ENCODE data around the gene CNTNAP2.
"Not testable (repeated sequence)": the region's sequence is repeated elsewhere in the genome, so short reads cannot be mapped to it uniquely, and the experiment has no call there.

The CNTNAP2 gene

DNA sequence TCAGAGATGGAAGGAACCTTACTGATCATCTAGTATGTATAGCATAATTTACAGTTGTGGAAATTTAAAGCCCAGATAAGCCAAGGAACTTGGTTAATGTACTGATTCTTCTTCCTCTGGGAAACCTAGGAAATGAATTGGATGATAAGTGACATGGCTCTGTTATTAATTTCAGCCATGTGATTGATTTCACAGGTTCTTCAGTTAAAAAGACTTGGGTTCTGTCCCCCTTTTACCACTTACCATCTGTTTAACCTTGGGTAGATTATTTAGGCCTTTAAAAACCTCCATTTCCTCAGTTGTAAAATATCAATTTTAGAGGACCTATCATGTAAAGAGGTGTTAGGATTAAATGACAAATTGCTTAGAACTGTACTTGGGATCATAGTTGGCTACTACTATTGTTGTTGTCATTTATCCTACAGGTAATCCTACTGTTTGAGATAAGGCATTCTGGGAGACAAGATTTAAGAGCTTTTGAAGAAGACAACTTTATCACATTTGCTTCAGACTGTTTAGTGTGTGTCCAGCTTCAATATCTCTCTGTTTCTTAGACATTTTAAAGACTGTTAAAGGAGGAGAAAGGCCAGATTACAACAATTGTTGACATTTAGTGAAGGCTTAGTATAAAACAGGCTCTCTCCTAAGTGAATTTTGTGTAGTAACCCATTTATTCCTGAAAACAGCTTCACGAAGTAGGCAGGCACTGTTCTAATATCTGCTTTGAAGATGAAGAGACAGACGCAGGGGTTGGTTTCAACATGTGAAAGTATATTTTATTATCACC is 1476.9 kb downstream of the CNTNAP2 start:
- no peak for DNase-seq

DNA sequence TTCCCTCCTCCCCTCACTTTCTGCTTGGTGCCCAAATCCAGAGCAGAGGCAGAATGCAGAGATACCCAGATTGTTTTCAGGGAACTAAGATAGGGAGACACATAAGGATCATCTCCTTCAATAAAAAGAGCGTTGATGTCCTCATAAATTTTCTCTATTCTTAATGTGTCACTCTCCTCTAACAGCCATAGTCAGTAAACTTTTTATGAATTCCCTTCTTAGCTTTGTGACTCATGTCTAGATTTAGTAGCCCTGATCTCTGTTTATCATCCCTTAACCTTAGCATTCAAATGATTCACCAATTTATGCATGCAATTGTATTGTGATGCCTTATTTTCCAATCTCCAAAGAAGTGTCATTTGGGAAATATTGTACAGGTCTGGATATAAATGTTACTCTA is 1478.4 kb downstream of the CNTNAP2 start:
- DNase-seq: no peak

DNA sequence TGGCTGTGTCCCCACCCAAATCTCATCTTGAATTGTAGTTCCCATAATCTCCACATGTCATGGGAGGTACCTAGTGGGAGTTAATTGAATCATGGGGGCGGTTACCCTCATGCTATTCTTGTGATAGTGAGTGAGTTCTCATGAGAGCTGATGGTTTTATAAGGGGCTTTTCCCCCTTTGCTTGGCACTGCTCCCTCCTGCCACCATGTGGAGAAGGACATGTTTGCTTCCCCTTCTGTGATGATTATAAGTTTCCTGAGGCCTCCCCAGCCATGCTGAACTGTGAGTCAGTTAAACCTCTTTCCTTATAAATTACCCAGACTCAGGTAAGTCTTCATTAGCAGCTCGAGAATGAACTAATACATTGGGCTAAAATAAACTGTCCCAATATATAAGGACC is 1482.1 kb downstream of the CNTNAP2 start:
- not testable (repeated sequence) for DNase-seq

DNA sequence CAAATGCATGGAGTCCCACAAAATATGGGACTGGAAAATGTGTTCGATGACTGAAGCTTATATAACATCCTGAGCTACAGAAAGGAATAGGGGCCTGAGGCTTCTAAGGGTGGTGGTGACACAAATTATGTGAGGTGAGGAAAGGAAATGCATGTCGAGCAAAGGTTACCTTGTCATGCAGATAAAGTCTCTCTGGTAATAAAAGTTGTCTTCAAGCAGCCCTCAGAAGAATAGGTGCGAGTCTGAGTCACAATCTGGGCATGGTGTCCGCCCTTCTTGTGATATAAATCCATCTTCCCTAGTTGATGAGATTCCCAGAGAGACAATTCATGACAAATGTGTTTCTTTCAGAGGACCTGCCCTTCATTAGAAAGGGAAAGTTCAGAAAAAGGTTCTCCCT is 1488.7 kb downstream of the CNTNAP2 start:
- no peak for DNase-seq

DNA sequence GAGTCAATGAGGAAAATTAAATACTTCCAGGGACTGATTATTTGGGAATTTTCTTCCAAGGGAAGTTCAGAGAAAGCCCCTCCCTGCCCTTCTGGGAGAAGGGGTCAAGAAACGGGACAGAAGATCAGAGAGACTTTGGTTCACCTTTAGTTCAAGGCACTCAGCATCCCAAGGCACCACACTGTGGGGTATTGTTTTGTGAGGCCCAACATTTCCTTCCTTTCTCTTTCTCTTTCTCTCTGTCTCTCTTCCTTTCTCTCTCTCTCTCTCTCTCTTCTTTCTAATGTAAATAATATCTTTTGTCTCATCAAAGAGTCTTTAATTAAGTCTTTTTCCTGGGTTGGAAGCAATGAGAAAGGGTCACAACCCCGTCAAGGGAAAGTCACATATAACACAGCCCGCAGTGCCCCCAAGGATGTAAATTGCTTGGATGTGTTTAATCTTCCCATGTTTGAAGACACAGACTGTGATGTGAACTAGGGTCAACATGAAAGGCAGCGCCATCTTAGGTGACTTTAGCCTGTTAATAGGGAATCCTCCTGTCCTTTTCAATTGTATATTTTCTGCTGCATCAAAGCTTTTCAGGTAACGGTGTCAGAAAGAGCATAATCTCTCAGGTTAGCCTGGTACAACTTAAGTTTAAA is 1490.7 kb downstream of the CNTNAP2 start:
- DNase-seq: no peak

DNA sequence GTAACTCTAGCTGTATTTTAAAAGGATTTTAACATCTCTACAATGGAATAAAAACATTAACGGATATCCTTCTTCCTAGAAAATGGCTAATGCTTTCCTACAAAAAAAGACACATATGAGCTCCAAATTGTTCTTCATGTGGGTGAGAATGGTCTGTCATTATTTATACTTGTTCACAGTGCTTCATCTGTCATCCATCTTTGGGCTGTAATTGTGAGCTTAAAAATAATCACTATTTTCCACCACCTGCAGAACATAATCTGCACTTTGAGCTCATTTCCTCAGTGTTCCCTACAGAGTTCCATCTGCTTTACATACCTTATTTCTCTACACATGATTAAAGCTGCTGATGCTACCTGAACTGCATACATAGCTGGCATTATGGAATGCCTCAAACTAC is 1494.8 kb downstream of the CNTNAP2 start:
- peak in 1 of 2 experiments; percentile 4 for DNase-seq

DNA sequence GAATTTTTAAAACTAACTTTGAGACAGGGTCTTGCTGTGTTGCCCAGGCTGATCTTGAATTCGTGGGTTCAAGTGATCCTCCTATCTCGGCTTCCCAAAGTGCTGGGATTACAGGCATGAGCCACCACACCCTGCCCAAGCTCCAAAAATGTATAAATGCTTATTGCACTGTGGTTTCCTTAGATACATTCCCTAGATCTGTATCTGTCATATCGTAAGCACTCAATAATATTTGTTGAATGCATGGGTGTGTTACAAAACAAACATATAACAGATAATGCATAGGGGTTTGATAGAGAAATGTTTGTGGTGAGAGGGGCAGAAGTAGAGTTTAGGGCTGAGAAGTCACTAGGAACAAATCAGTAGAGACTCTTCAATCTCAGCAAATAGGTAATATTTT is 1518.7 kb downstream of the CNTNAP2 start:
- no peak for DNase-seq

DNA sequence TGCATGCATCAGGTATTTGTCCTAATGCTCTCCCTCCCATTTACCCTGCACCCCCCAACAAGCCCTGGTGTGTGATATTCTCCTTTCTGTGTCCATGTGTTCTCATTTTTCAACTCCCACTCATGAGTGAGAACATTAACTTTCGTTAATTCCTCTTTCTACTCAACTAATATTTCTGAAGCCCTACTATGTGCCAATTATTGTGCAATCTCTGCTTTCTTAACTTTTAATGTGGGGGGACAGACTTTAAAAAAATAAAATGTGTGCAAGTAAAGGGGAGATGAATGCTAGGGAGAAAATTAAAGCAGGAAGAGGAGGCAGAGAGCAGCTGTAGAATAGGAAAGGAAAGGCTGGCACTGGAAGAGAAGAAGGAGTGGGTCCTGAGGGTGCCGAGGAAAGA is 1520.0 kb downstream of the CNTNAP2 start:
- no peak for DNase-seq

DNA sequence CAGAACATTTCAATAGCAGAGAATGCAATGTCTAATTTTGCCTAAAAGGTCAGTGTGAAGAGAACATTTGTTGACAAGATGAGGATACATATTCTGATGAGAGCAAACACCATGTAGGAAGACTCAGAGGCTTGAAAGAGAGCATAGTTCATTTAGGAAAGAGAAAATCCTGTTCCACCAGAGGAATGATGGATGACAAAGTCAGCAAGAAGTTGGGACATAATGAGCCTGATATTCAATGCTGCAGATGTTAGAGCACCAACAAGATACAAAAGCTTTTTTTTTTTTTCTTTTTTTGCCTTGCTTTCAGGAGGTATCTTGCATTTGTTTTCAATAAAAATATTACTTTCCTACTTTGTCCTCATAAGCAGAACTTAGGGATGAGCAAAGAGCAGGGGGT is 1522.0 kb downstream of the CNTNAP2 start:
- no peak for DNase-seq

DNA sequence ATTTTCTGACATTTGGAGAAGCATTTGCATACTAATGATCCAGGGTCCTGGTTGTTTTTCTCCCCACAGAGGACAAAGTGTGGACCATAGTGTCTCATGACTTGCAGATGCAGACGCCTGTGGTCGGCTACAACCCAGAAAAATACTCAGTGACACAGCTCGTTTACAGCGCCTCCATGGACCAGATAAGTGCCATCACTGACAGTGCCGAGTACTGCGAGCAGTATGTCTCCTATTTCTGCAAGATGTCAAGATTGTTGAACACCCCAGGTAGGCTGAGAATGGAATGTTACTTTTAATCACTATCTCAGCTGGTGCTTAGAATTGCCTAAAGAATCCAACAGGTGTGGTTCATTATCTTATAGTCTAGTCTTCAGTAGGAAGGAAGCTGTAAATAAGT is 1522.4 kb downstream of the CNTNAP2 start:
- no peak for DNase-seq

DNA sequence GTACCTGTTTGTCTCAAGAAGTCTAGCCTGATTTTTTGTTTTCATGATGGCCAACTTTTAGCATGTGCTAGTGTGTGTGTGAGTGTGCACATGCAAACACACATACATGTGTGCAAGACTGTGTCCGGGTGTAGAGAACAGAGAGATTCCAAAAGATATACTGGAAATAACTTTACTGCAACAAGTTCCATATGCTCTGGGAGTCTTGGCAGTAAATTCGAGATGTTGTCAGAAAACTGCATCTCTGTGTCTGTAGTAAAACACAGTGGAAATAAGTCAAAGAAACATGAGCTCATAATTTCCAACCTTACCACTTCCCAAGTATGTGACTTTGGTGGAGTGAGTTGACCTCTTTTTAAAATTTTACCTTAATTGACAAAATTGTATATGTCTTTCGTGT is 1523.2 kb downstream of the CNTNAP2 start:
- no peak for DNase-seq

DNA sequence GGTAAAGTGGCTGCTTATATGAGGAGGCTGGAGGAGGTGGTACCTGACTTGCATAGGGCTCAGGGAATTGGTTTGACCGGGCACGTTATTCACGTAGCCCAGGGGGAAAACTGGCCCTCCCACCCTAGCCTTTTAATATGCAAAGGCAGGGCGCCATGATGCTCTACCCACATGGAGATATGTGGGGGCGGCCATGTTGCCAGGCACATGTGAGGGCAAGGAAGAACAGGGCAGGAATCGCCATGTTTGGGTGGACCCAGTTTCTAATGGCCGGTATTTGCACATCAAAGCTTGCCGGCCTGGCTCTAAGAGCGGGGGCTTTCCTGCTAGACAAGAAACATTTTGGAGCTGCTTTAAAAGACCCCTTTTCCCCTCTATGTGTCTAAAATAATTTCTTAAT is 1524.2 kb downstream of the CNTNAP2 start:
- DNase-seq: no peak

DNA sequence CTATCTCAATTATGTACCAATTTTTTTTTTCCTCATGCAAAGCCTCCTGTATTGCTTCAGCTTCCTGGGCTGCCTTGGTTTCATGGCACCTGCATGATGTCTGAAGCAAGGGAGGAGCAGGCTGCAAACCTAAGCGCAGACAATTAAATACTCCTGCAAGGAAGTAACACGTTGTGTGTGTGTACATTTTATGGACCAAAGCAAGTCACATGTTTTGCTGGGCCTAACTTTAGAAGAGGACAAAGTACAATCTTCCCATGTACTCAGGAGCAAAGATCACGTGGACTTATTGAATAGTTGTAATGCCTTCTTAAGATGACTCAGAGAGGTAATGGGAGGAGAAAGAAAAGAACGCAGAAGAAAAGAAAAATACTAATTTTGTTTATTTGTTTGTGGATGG is 1530.0 kb downstream of the CNTNAP2 start:
- DNase-seq: no peak

DNA sequence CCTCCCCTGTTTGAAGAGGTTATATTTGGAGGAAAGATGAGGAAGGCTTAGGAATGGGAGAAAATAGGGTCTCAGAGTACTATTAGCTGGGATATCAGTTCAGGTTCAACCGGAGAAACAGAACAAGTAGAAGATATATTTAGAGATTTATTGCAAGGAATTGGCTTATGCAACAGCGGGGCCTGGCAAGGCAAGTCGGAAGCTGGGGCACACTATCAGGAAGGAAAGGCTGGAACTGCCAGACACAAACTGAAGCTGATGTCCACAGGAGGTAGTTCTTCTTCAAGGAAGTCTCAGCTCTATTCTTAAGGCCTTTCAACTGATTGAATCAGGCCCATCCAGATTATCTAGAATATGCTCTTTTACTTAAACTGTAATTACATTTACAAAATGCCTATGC is 1534.4 kb downstream of the CNTNAP2 start:
- no peak for DNase-seq

DNA sequence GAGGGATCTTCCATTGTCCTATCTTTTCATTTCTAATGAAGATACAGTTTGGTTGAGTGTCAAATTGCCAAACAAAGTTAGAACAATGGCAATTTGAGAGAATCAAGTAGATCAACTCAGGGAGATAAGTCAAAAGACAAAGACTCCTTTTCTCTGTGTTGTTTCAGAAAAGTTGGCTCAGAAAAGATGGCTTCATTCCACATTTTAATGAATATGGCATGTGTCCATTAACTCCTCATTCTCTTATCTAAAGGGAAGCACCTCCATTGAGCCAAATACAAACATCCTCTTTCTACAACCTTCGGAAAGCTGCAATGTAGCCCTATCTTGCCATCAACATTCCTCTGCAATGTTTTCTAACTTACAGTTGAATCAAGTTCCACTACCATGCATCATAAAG is 1535.0 kb downstream of the CNTNAP2 start:
- no peak for DNase-seq

DNA sequence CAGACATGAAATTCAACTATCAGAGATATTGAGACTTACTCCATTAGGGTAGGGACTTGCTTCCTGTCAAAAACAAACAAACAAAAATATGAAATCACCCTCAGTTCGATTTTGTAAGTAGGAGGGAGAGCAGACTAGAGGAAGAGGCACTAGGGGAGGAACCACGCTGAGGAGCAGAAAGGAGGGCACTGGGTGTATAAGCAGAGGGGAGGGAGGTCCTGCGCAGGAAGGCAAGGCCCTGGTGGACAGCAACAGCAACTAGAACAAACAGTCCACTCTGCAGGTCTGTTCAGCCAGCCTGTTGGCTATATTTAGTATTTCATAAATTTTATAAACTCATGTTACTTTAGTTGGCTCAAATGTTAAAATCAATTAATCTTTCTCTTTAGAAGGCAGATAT is 1536.9 kb downstream of the CNTNAP2 start:
- DNase-seq: no peak

DNA sequence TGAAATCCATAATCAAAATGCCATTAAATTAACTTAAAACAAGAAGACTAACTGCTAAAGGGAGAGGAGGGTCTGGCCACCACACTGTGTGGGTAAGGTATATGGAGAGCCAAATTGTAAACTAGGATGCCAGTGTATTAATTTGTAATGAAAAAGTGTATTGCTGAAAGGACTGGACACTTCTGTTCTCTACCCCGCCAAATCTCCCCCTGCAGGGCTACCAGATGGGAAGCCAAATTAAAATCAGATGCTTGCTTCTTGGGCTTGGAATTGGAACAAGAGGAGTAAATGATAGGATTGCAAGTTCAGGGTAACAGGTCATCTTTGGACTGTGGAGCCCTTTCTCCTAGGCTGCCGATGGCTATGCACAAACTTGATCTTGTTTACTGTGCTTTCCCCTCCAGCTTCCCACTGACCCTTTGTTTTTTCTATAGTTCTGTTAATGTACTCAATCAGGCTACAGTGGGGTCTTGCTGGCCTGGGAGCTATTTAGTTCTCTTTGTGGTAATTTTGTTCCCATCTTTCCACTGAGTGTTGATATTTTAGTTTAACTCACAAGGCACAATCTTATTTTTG is 1541.9 kb downstream of the CNTNAP2 start:
- peak in 1 of 2 experiments; percentile 3 for DNase-seq

DNA sequence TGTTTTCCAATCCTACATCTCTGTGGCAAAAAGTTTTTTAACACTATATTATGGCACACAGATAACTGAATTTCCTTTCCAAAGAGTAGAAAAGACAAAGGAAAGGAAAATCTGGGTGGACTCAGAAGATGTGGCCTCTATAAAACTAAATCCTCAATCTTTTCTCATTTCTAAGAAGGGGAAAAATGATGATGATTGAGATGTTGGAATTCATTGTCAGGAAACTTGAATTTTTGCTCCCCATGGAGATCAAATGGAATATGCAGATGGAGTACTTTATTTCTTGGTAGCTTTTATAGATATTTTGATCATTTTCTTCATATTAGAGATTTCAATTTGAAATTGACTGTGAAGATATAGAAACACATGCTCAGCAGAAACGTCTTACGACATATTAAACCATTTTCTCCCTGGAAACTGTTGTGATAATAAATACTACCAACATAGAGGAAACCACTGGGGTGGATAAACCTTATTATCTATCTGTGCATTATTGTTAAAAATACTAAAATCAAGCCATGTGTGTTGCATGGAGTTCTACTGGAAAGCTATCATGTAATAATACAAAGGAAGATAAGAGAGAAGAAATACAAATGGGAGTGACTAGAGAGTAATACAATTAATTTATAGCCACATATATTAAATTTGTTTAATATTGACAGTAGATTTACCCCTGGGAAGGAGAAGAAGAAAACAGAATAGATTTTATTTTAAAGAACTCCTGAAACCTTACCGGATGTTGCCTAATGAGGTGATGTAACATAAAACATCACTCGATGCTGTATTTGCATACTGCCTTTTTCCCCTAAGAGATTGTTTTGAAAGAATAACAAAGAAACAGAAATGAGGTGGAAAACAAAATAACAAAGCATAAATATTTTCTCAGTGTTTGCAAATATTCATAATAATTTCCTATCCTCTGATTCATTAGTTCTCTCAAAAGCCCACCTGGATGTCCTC is 1542.7 kb downstream of the CNTNAP2 start:
- DNase-seq: no peak

DNA sequence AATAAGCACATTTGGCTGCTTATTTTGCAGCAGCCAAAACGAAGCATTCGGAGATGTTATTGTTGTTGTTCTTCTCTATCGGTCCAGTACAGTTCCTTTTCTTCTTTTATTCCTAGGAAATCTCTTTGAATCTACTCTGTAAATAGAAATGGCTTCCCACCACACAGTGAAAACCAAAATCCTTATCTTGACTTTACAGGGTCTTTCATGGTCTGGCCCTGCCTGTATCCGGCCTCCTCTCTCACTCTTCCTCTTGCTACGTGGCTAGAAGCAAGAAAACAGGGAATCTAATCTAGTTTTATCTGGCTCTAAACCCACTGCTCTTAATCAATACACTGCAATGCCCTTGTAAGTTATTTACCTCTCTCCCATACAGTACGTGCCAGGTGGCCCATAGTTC is 1547.9 kb downstream of the CNTNAP2 start:
- DNase-seq: no peak

DNA sequence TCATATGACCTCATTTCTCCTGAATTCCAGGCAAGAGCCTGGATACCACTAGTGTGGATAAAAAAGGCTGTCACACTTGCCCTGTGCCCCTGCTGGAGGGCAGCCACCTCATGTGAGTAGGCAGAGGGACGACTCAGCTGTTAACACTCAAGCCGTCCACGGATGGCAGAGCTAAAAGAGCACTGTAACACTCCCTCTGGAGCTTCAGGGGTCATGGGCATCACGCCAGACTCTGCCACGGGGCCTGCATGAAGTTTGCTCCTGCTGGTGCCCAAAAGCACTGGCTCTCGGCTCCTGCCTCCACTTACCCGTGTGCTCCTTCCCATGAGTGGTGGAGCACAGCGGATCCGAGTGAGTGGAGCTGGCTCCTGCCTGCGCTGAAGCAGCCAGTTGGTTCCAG is 1554.2 kb downstream of the CNTNAP2 start:
- DNase-seq: no peak

DNA sequence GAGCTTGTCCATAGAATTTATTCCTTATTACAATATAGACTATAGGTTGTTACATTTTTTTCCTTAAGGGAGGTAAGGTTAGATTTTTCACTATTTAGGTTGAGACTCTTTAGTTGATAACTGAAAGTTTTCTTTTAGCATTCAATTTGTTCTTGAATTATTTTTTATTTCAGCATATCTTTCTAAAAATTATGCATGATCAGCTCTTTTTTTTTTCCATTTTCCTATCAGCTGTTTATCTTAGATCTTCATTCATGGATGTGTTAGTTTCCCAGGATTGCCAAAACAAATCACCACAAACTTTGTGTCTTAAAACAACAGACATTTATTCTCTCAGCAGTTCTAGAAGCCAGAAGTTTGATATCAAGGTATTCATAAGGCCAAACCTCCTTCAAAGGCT is 1558.1 kb downstream of the CNTNAP2 start:
- DNase-seq: no peak

DNA sequence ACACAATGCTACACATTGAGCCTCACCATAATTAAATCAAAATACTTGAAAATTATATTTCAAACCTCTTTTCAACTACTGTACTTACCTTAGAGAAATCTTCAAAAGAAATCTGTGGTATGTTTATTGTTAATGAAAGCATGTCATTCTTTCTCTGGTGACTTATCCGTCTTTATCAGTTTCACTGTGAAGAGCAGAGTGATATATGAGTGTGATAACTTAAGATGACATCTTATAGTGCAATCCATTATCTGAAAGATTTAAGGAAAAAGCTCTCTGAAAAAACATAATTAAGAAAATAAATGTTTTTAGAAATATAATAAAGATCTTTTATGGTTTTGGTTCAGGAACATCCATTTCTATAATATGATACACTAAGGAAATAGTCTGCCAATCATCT is 1562.3 kb downstream of the CNTNAP2 start:
- DNase-seq: no peak

DNA sequence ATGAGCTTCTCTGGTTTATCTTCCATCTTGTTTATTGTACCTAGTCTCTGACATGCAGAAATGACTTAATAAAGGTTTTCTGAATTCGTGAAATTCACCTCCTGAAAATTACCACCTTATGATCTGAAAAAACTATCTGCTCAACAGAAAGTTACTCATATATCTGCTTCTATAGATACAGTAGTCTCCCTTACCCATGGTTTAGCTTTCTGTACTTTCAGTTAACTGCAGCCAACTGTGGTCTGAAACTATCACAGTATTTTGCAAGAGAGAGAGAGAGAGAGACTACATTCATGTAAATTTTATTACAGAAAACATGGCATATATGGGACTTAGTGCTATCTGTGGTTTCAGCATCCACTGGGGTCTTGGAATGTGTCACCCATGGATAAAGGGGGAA is 1564.9 kb downstream of the CNTNAP2 start:
- DNase-seq: no peak

Measured in NCI-H524 (cell line).